HepG2 (cell line): ENCODE data around the gene ADAM8. TPM values are rescaled to one million over a fixed set of nuclear protein-coding genes. Genes with fewer than 3 reads are reported as not detected.
A peak's percentile ranks its signal among the peaks of the same experiment; 100 is the strongest.

Experiments used
- ATAC-seq: fragments of 200-7000 bp; cut with Tn5 transposase; 3 replicates; pipeline ENCODE4 v1.9.1; 2020; ENCODE audit warnings: mild to moderate bottlenecking, moderate library complexity
- BruUV-seq: library from RNA; stranded (reverse); fragments of 400-500 nt; replicated peaks from 2 replicates; lab custom pipeline; 2021; lab: Mats Ljungman, UMichigan
- CTCF ChIA-PET: fragments of 300-600 bp; formaldehyde crosslinking; extraction: SDS; loops from one replicate; lab custom pipeline; 2021; ENCODE audit warnings: low total read pairs, inconsistent platforms, low intra/inter-chr PET ratio; lab: Yijun Ruan, JAX
- POLR2A ChIA-PET: fragments of 350-600 bp; sonication (Branson Sonifier 250); formaldehyde crosslinking; loops from one replicate; lab custom pipeline; 2020; ENCODE audit warnings: antibody characterized with exemption, inconsistent platforms; lab: Yijun Ruan, JAX
- DNase-seq: peaks from one replicate; pipeline ENCODE4 v3.0.0-alpha.2; 2015; ENCODE audit warnings: low spot score
- FAIRE-seq: peaks from 3 replicates; lab custom pipeline; 2011; peaks lifted over from hg19 to GRCh38; lab: Jason Lieb, UNC
- H2AFZ ChIP-seq: one replicate; pipeline ENCODE4 v1.6.1; 2011; ENCODE audit warnings: low read length, inconsistent platforms
- H3K27ac ChIP-seq: fragments of 300-600 bp; 3 replicates; pipeline ENCODE4 v1.8.0; 2011; ENCODE audit warnings: mixed run types, mild to moderate bottlenecking, mixed read lengths, low read length, inconsistent platforms; ENCODE audit not compliant: insufficient read depth; ENCODE audit errors: extremely low read length
- H3K27me3 ChIP-seq, 2 experiments: fragments of 200-600 bp in 1 of 2; 2 replicates in 1 of 2; 3 replicates in 1 of 2; pipeline versions ENCODE4 v1.6.0 to v1.8.0; 2011; ENCODE audit warnings: low read length in 2 of 2, mild to moderate bottlenecking in 2 of 2, moderate library complexity in 2 of 2, inconsistent platforms in 1 of 2; ENCODE audit not compliant: insufficient read depth in 2 of 2, control insufficient read depth in 1 of 2
- H3K36me3 ChIP-seq, 2 experiments: fragments of 200-600 bp in 1 of 2; replicated peaks in 1 of 2; 2 replicates in 1 of 2; 3 replicates in 1 of 2; pipeline versions ENCODE4 v1.5.1 to v1.8.0; 2011; ENCODE audit warnings: low read length in 2 of 2, inconsistent platforms in 1 of 2; ENCODE audit not compliant: insufficient read depth in 2 of 2, control insufficient read depth in 1 of 2
- H3K4me1 ChIP-seq: 2 replicates; pipeline ENCODE4 v1.5.1; 2012; ENCODE audit warnings: low read length, inconsistent platforms; ENCODE audit not compliant: insufficient read depth
- H3K4me2 ChIP-seq: 2 replicates; pipeline ENCODE4 v1.6.0; 2011; ENCODE audit warnings: low read depth, low read length, inconsistent platforms
- H3K4me3 ChIP-seq, 3 experiments: fragments of 200-600 bp in 1 of 3; sonication (generic), shearing (Covaris generic) in 1 of 3; replicated peaks in 1 of 3; 2 replicates each; pipeline ENCODE4 v1.5.1; 2011 to 2016; ENCODE audit warnings: low read length in 3 of 3, inconsistent platforms in 2 of 3, low read depth in 2 of 3, mild to moderate bottlenecking in 2 of 3, control low read depth in 1 of 3, mixed read lengths in 1 of 3; ENCODE audit not compliant: insufficient read depth in 1 of 3
- H3K79me2 ChIP-seq: one replicate; pipeline ENCODE4 v1.6.1; 2011; ENCODE audit warnings: low read length, inconsistent platforms; ENCODE audit not compliant: insufficient read depth
- H3K9ac ChIP-seq: 2 replicates; pipeline ENCODE4 v1.6.0; 2011; ENCODE audit warnings: mild to moderate bottlenecking, low read depth, low read length, inconsistent platforms; ENCODE audit not compliant: insufficient read depth
- H3K9me3 ChIP-seq: 2 replicates; pipeline ENCODE4 v1.5.1; 2012; ENCODE audit warnings: mild to moderate bottlenecking, low read length
- H4K20me1 ChIP-seq: 2 replicates; pipeline ENCODE4 v1.6.0; 2011; ENCODE audit warnings: inconsistent platforms, mild to moderate bottlenecking, low read length, moderate library complexity; ENCODE audit not compliant: insufficient read depth
- MED1 ChIP-seq: sonication (generic); formaldehyde crosslinking; IDR thresholded peaks from 2 replicates; pipeline ENCODE4 v1.4.0; 2020; ENCODE audit warnings: missing genetic modification reagents
- MYC ChIP-seq: sonication (generic); formaldehyde crosslinking; IDR thresholded peaks from 2 replicates; pipeline ENCODE4 v1.9.0; 2021; ENCODE audit warnings: missing genetic modification reagents, borderline replicate concordance
- TBX2 ChIP-seq: sonication (generic); formaldehyde crosslinking; IDR thresholded peaks from 2 replicates; pipeline ENCODE4 v1.5.0; 2020; ENCODE audit warnings: missing genetic modification reagents, mild to moderate bottlenecking, borderline replicate concordance
- ZNF329 ChIP-seq: sonication (generic); formaldehyde crosslinking; IDR thresholded peaks from 2 replicates; pipeline ENCODE4 v1.9.0; 2021; ENCODE audit warnings: low read depth, mild to moderate bottlenecking, missing genetic modification reagents
- ZNF512B ChIP-seq: sonication (generic); formaldehyde crosslinking; IDR thresholded peaks from 2 replicates; pipeline ENCODE4 v1.5.1; 2020; ENCODE audit warnings: missing genetic modification reagents, mild to moderate bottlenecking, borderline replicate concordance
- ZNF564 ChIP-seq: sonication (generic); formaldehyde crosslinking; IDR thresholded peaks from 2 replicates; pipeline ENCODE4 v1.8.1; 2023; ENCODE audit warnings: mild to moderate bottlenecking, missing genetic modification reagents
- WGBS: methylation state at CpG from one replicate; pipeline ENCODE4 v1.1.6; 2017; ENCODE audit warnings: low lambda C conversion rate; 5-methylcytosine and 5-hydroxymethylcytosine counted together
- in situ Hi-C: cut with HindIII; loops from 2 replicates; pipeline ENCODE4 v1.10.0; 2017; ENCODE audit warnings: low pct_unique_long_range_greater_than_20kb; ENCODE audit not compliant: extremely low pct_ligation_motif_present
- intact Hi-C: fragments of 100-400 bp; cut with micrococcal nuclease; formaldehyde crosslinking; loops from one replicate; pipeline ENCODE4 v1.10.0; 2022; ENCODE audit not compliant: unreplicated experiment
- polyA plus RNA-seq, 8 experiments: library from polyadenylated mRNA; depleted of rRNA in 3 of 8; stranded (reverse) in 7 of 8; unstranded in 1 of 8; fragments of >200 nt; fragmentation: Illumina TruSeq in 4 of 8; extraction: Trizol in 4 of 8; gene quantifications; 2 replicates each; pipeline versions ENCODE4 v1.2.1 to v1.2.3, GENCODE V29; 2011 to 2016; ENCODE audit warnings: low read depth in 4 of 8, missing spikeins in 1 of 8, mixed read lengths in 1 of 8; ENCODE audit not compliant: insufficient read depth in 1 of 8
- total RNA-seq, 5 experiments: library from RNA; depleted of rRNA; stranded (reverse); fragments of >200 nt; fragmentation: Illumina TruSeq; extraction: Trizol; gene quantifications; 2 replicates each; pipeline ENCODE4 v1.2.3, GENCODE V29; 2016; ENCODE audit warnings: low read depth in 1 of 5

ADAM8 gene
- total and polyA plus RNA-seq, 2 of the 13 experiments (the other 11 are each of a cell fraction or from before 2014, with no cell fraction given) = 0.24 to 0.93 TPM

- TF ChIP-seq MYC (peak; percentile 47; the same call in 1 of the 2 replicates), TBX2 (CRISPR knock-in tag) (no peak), ZNF329 (CRISPR knock-in tag) (no peak)
These were observed 19.1 kb downstream of the ADAM8 start (continued) for GRCh38 chr10:133257489-133258065.

GRCh38 chr10:133255323-133255722 lies 21.3 kb downstream of the ADAM8 start:
- no peaks in the 10 kb centered on the region for H3K36me3 ChIP-seq
- no peak overlapping the region for H3K4me3 ChIP-seq
- WGBS = 48% methylated on average over 10 of the region's 15 CpGs
- intact Hi-C loops = no loop called here
- no peak for TF ChIP-seq ZNF564
- TF ChIP-seq ZNF512B (CRISPR knock-in tag) = no peak
- TF ChIP-seq MED1 (CRISPR knock-in tag) = no peak
- FAIRE-seq = no peak
- no TSS peak for BruUV-seq
- H4K20me1 ChIP-seq = no peaks in the 10 kb centered on the region
- in situ Hi-C loops = no loop called here
- no peak overlapping the region for H3K9ac ChIP-seq
- no peak overlapping the region for H2AFZ ChIP-seq
- DNase-seq = no peak
- ATAC-seq = no peak
- peaks cover 14 to 72% of the 10 kb centered on the region in 2 experiments for H3K27me3 ChIP-seq
- H3K9me3 ChIP-seq = no peaks in the 10 kb centered on the region
- peaks cover 30% of the 10 kb centered on the region for H3K4me1 ChIP-seq
- no peak overlapping the region for H3K27ac ChIP-seq
- ChIA-PET CTCF (no interaction called here), POLR2A (no interaction called here)
- no peaks in the 10 kb centered on the region for H3K79me2 ChIP-seq
- no peak overlapping the region for H3K4me2 ChIP-seq
